H1 (cell line): Measurements from ENCODE around the gene IPO9. TPM values are rescaled to one million over a fixed set of nuclear protein-coding genes. Genes with fewer than 3 reads are reported as not detected.

Experiments
- CTCF ChIA-PET: fragments of 300-600 bp; sonication (Branson Sonifier 250); formaldehyde crosslinking; loops from one replicate; lab custom pipeline; 2021; ENCODE audit not compliant: partially characterized antibody; lab: Charles Lee
- POLR2A ChIA-PET: fragments of 300-600 bp; sonication (Branson Sonifier 250); formaldehyde crosslinking; loops from one replicate; lab custom pipeline; 2021; ENCODE audit warnings: inconsistent platforms; ENCODE audit not compliant: partially characterized antibody; lab: Charles Lee
- DNase-seq, 2 experiments: peaks; one replicate each; pipeline versions ENCODE4 v3.0.0 to v3.0.0-alpha.2; 2010 to 2022; ENCODE audit warnings: low spot score in 2 of 2, low read depth in 1 of 2, mixed read lengths in 1 of 2
- FAIRE-seq: peaks from 2 replicates; lab custom pipeline; 2011; peaks lifted over from hg19 to GRCh38; lab: Jason Lieb, UNC
- H2AFZ ChIP-seq: 2 replicates; pipeline ENCODE4 v1.8.1; 2012; ENCODE audit warnings: low read length, inconsistent platforms
- H2AK5ac ChIP-seq: 2 replicates; pipeline ENCODE4 v1.6.1; 2013; ENCODE audit warnings: low read depth, low read length
- H2BK120ac ChIP-seq: replicated peaks from 2 replicates; pipeline ENCODE3; 2013; ENCODE audit warnings: low read depth, low read length, inconsistent platforms
- H2BK12ac ChIP-seq: 2 replicates; pipeline ENCODE4 v1.6.1; 2013; ENCODE audit warnings: low read depth, low read length
- H2BK15ac ChIP-seq: 2 replicates; pipeline ENCODE4 v1.6.1; 2013; ENCODE audit warnings: low read length
- H2BK20ac ChIP-seq: 2 replicates; pipeline ENCODE4 v1.6.1; 2013; ENCODE audit warnings: low read length
- H2BK5ac ChIP-seq: 2 replicates; pipeline ENCODE4 v1.6.1; 2013; ENCODE audit warnings: low read depth, low read length
- H3K14ac ChIP-seq: 2 replicates; pipeline ENCODE4 v1.6.1; 2013; ENCODE audit warnings: inconsistent platforms; ENCODE audit not compliant: insufficient read length
- H3K18ac ChIP-seq: 2 replicates; pipeline ENCODE4 v1.6.1; 2013; ENCODE audit warnings: low read length; ENCODE audit errors: extremely low read depth
- H3K23ac ChIP-seq: 2 replicates; pipeline ENCODE4 v1.6.1; 2013; ENCODE audit warnings: inconsistent platforms; ENCODE audit not compliant: insufficient read length
- H3K23me2 ChIP-seq: 2 replicates; pipeline ENCODE4 v1.6.1; 2013; ENCODE audit warnings: low read depth, low read length
- H3K27ac ChIP-seq: 2 replicates; pipeline ENCODE4 v1.6.1; 2011; ENCODE audit warnings: low read depth, low read length, inconsistent platforms
- H3K27me3 ChIP-seq, 4 experiments: replicated peaks in 1 of 4; 1 replicate in 1 of 4; 2 replicates in 3 of 4; pipeline versions ENCODE4 v1.6.1 to v1.8.1; 2011 to 2013; ENCODE audit warnings: low read length in 3 of 4, mild to moderate bottlenecking in 3 of 4, inconsistent platforms in 2 of 4, mixed read lengths in 2 of 4, moderate library complexity in 1 of 4; ENCODE audit not compliant: control insufficient read depth in 3 of 4, insufficient read depth in 3 of 4; ENCODE audit errors: extremely low read depth in 1 of 4
- H3K36me3 ChIP-seq, 4 experiments: 2 replicates each; pipeline versions ENCODE4 v1.6.1 to v1.8.1; 2011 to 2013; ENCODE audit warnings: mild to moderate bottlenecking in 4 of 4, low read length in 3 of 4, moderate library complexity in 2 of 4, control low read depth in 1 of 4, inconsistent platforms in 1 of 4; ENCODE audit not compliant: insufficient read depth in 4 of 4, control insufficient read depth in 2 of 4
- H3K4ac ChIP-seq: replicated peaks from 2 replicates; pipeline ENCODE3; 2013; ENCODE audit warnings: low read length, low read depth, mixed read lengths, inconsistent platforms; ENCODE audit not compliant: insufficient read length
- H3K4me1 ChIP-seq, 4 experiments: replicated peaks in 1 of 4; 1 replicate in 1 of 4; 2 replicates in 3 of 4; pipeline versions ENCODE4 v1.6.1 to v1.8.1; 2011 to 2013; ENCODE audit warnings: low read length in 3 of 4, inconsistent platforms in 2 of 4, mixed read lengths in 1 of 4; ENCODE audit not compliant: insufficient read depth in 4 of 4, control insufficient read depth in 3 of 4
- H3K4me2 ChIP-seq, 2 experiments: 2 replicates each; pipeline versions ENCODE4 v1.6.1 to v1.8.1; 2011 to 2013; ENCODE audit warnings: low read depth in 2 of 2, low read length in 2 of 2, control low read depth in 1 of 2, inconsistent platforms in 1 of 2, mild to moderate bottlenecking in 1 of 2; ENCODE audit not compliant: insufficient read depth in 1 of 2
- H3K4me3 ChIP-seq, 4 experiments: fragments of 200-600, 300-600 bp in 1 of 4; sonication (generic), shearing (Covaris generic), sonication (Bioruptor Twin) in 1 of 4; 2 replicates each; pipeline versions ENCODE4 v1.5.1 to v1.8.1; 2011 to 2016; ENCODE audit warnings: low read length in 4 of 4, low read depth in 3 of 4, control low read depth in 2 of 4, inconsistent platforms in 2 of 4, mild to moderate bottlenecking in 2 of 4, mixed read lengths in 1 of 4, moderate library complexity in 1 of 4; ENCODE audit not compliant: insufficient read depth in 2 of 4; ENCODE audit errors: extremely low read depth in 1 of 4
- H3K56ac ChIP-seq: replicated peaks from 2 replicates; pipeline ENCODE3; 2013; ENCODE audit warnings: low read depth, mild to moderate bottlenecking, mixed read lengths, low read length, inconsistent platforms; ENCODE audit not compliant: insufficient read length
- H3K79me1 ChIP-seq: 2 replicates; pipeline ENCODE4 v1.6.1; 2013; ENCODE audit warnings: low read depth, low read length, control low read depth
- H3K79me2 ChIP-seq, 2 experiments: 2 replicates each; pipeline versions ENCODE4 v1.6.1 to v1.8.1; 2012 to 2013; ENCODE audit warnings: low read length in 2 of 2, mild to moderate bottlenecking in 2 of 2, inconsistent platforms in 1 of 2; ENCODE audit not compliant: insufficient read depth in 2 of 2, control insufficient read depth in 1 of 2
- H3K9ac ChIP-seq, 4 experiments: replicated peaks in 1 of 4; 1 replicate in 1 of 4; 2 replicates in 3 of 4; pipeline versions ENCODE4 v1.6.1 to v1.8.1; 2011 to 2013; ENCODE audit warnings: low read depth in 3 of 4, low read length in 3 of 4, control low read depth in 2 of 4, mild to moderate bottlenecking in 2 of 4, moderate library complexity in 2 of 4, inconsistent platforms in 1 of 4; ENCODE audit errors: extremely low read depth in 1 of 4
- H3K9me3 ChIP-seq, 2 experiments: 2 replicates each; pipeline versions ENCODE4 v1.6.1 to v1.8.1; 2012 to 2013; ENCODE audit warnings: mild to moderate bottlenecking in 2 of 2, moderate library complexity in 2 of 2, control low read depth in 1 of 2, inconsistent platforms in 1 of 2, low read depth in 1 of 2, low read length in 1 of 2, mixed read lengths in 1 of 2; ENCODE audit not compliant: insufficient read depth in 2 of 2
- H4K20me1 ChIP-seq, 2 experiments: replicated peaks in 1 of 2; 2 replicates each; pipeline versions ENCODE3 to v1.8.1; 2011 to 2013; ENCODE audit warnings: inconsistent platforms in 2 of 2, low read length in 2 of 2, mild to moderate bottlenecking in 1 of 2; ENCODE audit not compliant: insufficient read depth in 2 of 2, control insufficient read depth in 1 of 2
- H4K5ac ChIP-seq: 2 replicates; pipeline ENCODE4 v1.6.1; 2013; ENCODE audit warnings: low read length, low read depth, mixed read lengths, inconsistent platforms; ENCODE audit not compliant: insufficient read length
- H4K8ac ChIP-seq: 2 replicates; pipeline ENCODE4 v1.8.0; 2013; ENCODE audit warnings: mild to moderate bottlenecking, moderate library complexity, low read length, inconsistent platforms; ENCODE audit not compliant: insufficient read depth; ENCODE audit errors: extremely low read depth
- H4K91ac ChIP-seq: replicated peaks from 2 replicates; pipeline ENCODE3; 2013; ENCODE audit warnings: low read length, mixed read lengths, inconsistent platforms; ENCODE audit not compliant: insufficient read length
- CHD1 ChIP-seq: IDR thresholded peaks from 2 replicates; pipeline ENCODE4 v1.6.1; 2012; ENCODE audit warnings: low read depth, low read length, improper control_type of control experiment
- JUN ChIP-seq: IDR thresholded peaks from 2 replicates; pipeline ENCODE4 v1.6.1; 2011; ENCODE audit warnings: low read depth, mild to moderate bottlenecking, improper control_type of control experiment, low read length
- SIN3A ChIP-seq, 2 experiments: IDR thresholded peaks in 1 of 2; conservative IDR thresholded peaks in 1 of 2; 2 replicates each; pipeline ENCODE4 v1.6.1; 2011 to 2012; ENCODE audit warnings: low read length in 2 of 2, improper control_type of control experiment in 1 of 2, low read depth in 1 of 2, mild to moderate bottlenecking in 1 of 2
- WGBS, 2 experiments: shearing (Covaris generic) in 1 of 2; methylation state at CpG; one replicate each; pipeline versions ENCODE4 v1.1.6 to v1.1.7; 2013 to 2015; ENCODE audit warnings: low lambda C conversion rate in 2 of 2, mixed read lengths in 2 of 2, inconsistent platforms in 1 of 2, low coverage in 1 of 2, missing lambda C conversion rate in 1 of 2; ENCODE audit not compliant: insufficient replicate concordance in 2 of 2, insufficient coverage in 1 of 2, insufficient read length in 1 of 2; ENCODE audit errors: extremely low coverage in 1 of 2, missing lambda C conversion rate in 1 of 2; 5-methylcytosine and 5-hydroxymethylcytosine counted together
- polyA plus RNA-seq, 7 experiments: library from polyadenylated mRNA; depleted of rRNA in 3 of 7; stranded (reverse) in 5 of 7; unstranded in 2 of 7; fragments of >200 nt in 5 of 7; fragments of 200-250 nt in 2 of 7; gene quantifications; 1 replicate in 5 of 7; 2 replicates in 1 of 7; 4 replicates in 1 of 7; pipeline versions ENCODE4 v1.2.1 to v1.2.3, GENCODE V29; 2011 to 2013; ENCODE audit warnings: missing spikeins in 2 of 7, mixed read lengths in 2 of 7
- total RNA-seq: library from RNA; stranded (reverse); fragmentation: NEBNext Ultra II Directional; extraction: Animal tissue kit (Norgen Biotek cat#: 25700); gene quantifications from 2 replicates; pipeline ENCODE4 v1.2.1, GENCODE V29; 2021

The IPO9 gene
- total and polyA plus RNA-seq, 2 of the 8 experiments (the other 6 are each of a cell fraction or from before 2014, with no cell fraction given): 61.0 to 122 TPM

- Histone ChIP-seq H3K4me3 (no peak overlapping the region), H2BK20ac (no peak overlapping the region), H2BK12ac (no peak overlapping the region), H3K18ac (no peak overlapping the region), H3K14ac (no peak overlapping the region), H4K5ac (no peak overlapping the region), H3K79me1 (no peaks in the 10 kb centered on the region), H2BK15ac (no peak overlapping the region), H2AK5ac (no peak overlapping the region), H4K91ac (no peak overlapping the region), H3K27ac (no peak overlapping the region), H2AFZ (no peak overlapping the region), H3K36me3 (peaks cover 19 to 58% (median 40%) of the 10 kb centered on the region in 4 experiments), H3K4me2 (no peak overlapping the region), H3K56ac (no peak overlapping the region), H3K79me2 (no peaks in the 10 kb centered on the region), H3K27me3 (no peaks in the 10 kb centered on the region), H3K9ac (no peak overlapping the region), H3K23ac (no peak overlapping the region), H2BK120ac (no peak overlapping the region), H2BK5ac (no peak overlapping the region), H3K4ac (no peak overlapping the region), H4K8ac (no peak overlapping the region), H4K20me1 (no peaks in the 10 kb centered on the region), H3K23me2 (peaks cover 3% of the 10 kb centered on the region; the same call in 1 of the 2 replicates), H3K4me1 (no peaks in the 10 kb centered on the region), H3K9me3 (no peaks in the 10 kb centered on the region)
- TF ChIP-seq CHD1 (no peak), SIN3A (conservative IDR thresholded peaks at IDR 0.05 in 1 of 2, IDR thresholded peaks at IDR 0.05 in 1 of 2; ENCODE audit: low read depth in 1 of 2, low read length in 2 of 2) (no peak), JUN (no peak)
- 79% methylated on average over 9 of the region's 11 CpGs; no CpG with 5 or more reads in 1 of the 2 experiments for WGBS, 2 experiments
- CTCF ChIA-PET: interaction anchor here (0.7 to 19.1 kb wide), 72 partner anchors 8 to 677 kb away, joined by 3 to 823 read pairs (median 5); partner anchors contain the start of gene NAV1
- POLR2A ChIA-PET: interaction anchor here (1.0 kb wide), 2 partner anchors 84 to 234 kb away, joined by 3 read pairs; no protein-coding TSS in a partner anchor
- no peak for DNase-seq
- FAIRE-seq: no peak
These were observed 35.5 kb upstream of the IPO9 start for GRCh38 chr1:201793306-201793925.
